KMS-11 (cell line): Measurements from ENCODE around the gene KEAP1.

Source experiments
- H2AFZ ChIP-seq: fragments of 200-600 bp; sonication (generic); 2 replicates; pipeline ENCODE4 v1.6.1; 2016; ENCODE audit warnings: antibody characterized with exemption, mixed run types, low read depth
- H3K27ac ChIP-seq: fragments of 200-600 bp; sonication (generic); 2 replicates; pipeline ENCODE4 v1.6.1; 2016; ENCODE audit warnings: mild to moderate bottlenecking, mixed run types
- H3K27me3 ChIP-seq: fragments of 200-600 bp; sonication (generic); 2 replicates; pipeline ENCODE4 v1.6.1; 2017; ENCODE audit warnings: mild to moderate bottlenecking, low read depth, mixed run types, moderate library complexity; ENCODE audit not compliant: insufficient read depth
- H3K36me3 ChIP-seq: fragments of 200-600 bp; sonication (generic); 2 replicates; pipeline ENCODE4 v1.6.1; 2017; ENCODE audit warnings: mild to moderate bottlenecking, mixed run types; ENCODE audit not compliant: insufficient read depth
- H3K4me1 ChIP-seq: fragments of 200-600 bp; sonication (generic); 2 replicates; pipeline ENCODE4 v1.6.1; 2016; ENCODE audit warnings: mild to moderate bottlenecking, low read depth, mixed run types; ENCODE audit not compliant: poor library complexity, severe bottlenecking
- H3K4me2 ChIP-seq: fragments of 200-600 bp; sonication (generic); 2 replicates; pipeline ENCODE4 v1.7.0; 2016; ENCODE audit warnings: mild to moderate bottlenecking, mixed run types
- H3K4me3 ChIP-seq: fragments of 200-600 bp; sonication (generic); IDR thresholded peaks from 2 replicates; pipeline ENCODE4 v1.6.1; 2017; ENCODE audit warnings: low read depth, low read length, mixed read lengths; ENCODE audit not compliant: insufficient read depth
- H3K79me2 ChIP-seq: fragments of 200-600 bp; sonication (generic); 2 replicates; pipeline ENCODE4 v1.6.1; 2016; ENCODE audit warnings: low read depth, mixed run types; ENCODE audit not compliant: insufficient read depth
- H3K9ac ChIP-seq: fragments of 200-600 bp; sonication (generic); 2 replicates; pipeline ENCODE4 v1.6.1; 2016; ENCODE audit warnings: mild to moderate bottlenecking, mixed run types
- H4K20me1 ChIP-seq: fragments of 200-600 bp; sonication (generic); 2 replicates; pipeline ENCODE4 v1.6.1; 2016; ENCODE audit warnings: mild to moderate bottlenecking, mixed run types; ENCODE audit not compliant: insufficient read depth
- TF ChIP-seq, protein P1 (sequence below): fragments of 200-600 bp; sonication (generic); conservative IDR thresholded peaks from 2 replicates; pipeline ENCODE4 v1.6.1; 2017; ENCODE audit warnings: low read depth, mild to moderate bottlenecking, antibody characterized with exemption, low read length, moderate library complexity, mixed read lengths

KEAP1 gene

DNA sequence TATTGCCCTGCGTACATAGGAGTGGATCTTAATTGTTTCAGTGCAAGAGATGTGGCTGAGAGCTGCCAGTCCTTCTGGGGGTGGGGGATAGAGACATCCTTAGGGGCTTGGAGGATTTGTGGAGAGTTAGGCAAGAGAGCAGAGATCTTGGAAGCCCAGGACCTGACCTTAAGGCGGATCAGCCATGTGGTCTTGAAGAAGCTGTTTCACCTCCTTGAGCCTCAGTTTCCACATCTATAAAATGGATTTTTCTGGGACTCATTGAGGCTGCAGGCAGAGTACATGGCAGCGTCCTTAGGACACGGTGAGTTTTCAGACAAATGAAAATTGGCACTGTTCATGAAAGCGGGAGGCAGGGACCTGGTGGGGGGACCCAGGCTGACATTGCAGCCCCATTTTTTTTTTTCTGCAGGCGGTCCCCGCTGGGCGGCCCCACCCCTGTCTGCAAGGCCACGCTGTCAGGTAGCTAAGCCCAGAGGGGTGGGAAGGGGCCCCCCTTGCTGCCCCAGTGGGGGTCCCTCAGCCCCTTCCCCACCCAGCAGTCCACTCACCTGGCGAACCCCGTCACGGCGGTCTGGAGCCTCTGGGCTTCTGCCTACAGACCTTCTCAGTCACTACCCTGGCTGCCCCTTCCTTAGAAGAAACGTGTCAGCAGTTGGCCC is 52.8 kb downstream of the KEAP1 start:
- Histone ChIP-seq H2AFZ (no peak overlapping the region), H3K79me2 (no peaks in the 10 kb centered on the region), H3K27me3 (no peaks in the 10 kb centered on the region), H3K27ac (no peak overlapping the region), H3K4me3 (no peak overlapping the region), H4K20me1 (no peaks in the 10 kb centered on the region), H3K4me1 (no peaks in the 10 kb centered on the region), H3K9ac (no peak overlapping the region), H3K4me2 (no peak overlapping the region), H3K36me3 (no peaks in the 10 kb centered on the region)
- TF ChIP-seq, protein P1, sequence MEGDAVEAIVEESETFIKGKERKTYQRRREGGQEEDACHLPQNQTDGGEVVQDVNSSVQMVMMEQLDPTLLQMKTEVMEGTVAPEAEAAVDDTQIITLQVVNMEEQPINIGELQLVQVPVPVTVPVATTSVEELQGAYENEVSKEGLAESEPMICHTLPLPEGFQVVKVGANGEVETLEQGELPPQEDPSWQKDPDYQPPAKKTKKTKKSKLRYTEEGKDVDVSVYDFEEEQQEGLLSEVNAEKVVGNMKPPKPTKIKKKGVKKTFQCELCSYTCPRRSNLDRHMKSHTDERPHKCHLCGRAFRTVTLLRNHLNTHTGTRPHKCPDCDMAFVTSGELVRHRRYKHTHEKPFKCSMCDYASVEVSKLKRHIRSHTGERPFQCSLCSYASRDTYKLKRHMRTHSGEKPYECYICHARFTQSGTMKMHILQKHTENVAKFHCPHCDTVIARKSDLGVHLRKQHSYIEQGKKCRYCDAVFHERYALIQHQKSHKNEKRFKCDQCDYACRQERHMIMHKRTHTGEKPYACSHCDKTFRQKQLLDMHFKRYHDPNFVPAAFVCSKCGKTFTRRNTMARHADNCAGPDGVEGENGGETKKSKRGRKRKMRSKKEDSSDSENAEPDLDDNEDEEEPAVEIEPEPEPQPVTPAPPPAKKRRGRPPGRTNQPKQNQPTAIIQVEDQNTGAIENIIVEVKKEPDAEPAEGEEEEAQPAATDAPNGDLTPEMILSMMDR = no peak

- Histone ChIP-seq H3K4me3 (no peak overlapping the region), H3K9ac (no peak overlapping the region), H3K4me1 (no peaks in the 10 kb centered on the region), H3K27me3 (no peaks in the 10 kb centered on the region), H2AFZ (no peak overlapping the region), H3K4me2 (no peak overlapping the region), H3K27ac (no peak overlapping the region), H3K79me2 (no peaks in the 10 kb centered on the region), H4K20me1 (no peaks in the 10 kb centered on the region), H3K36me3 (no peaks in the 10 kb centered on the region)
- TF ChIP-seq, protein P1 = no peak
Observed at GRCh38 chr19:10449037-10449436, 54.1 kb downstream of the KEAP1 start.

- Histone ChIP-seq H3K27ac (no peak overlapping the region), H3K4me1 (peaks cover 6% of the 10 kb centered on the region), H3K79me2 (no peaks in the 10 kb centered on the region), H2AFZ (no peak overlapping the region), H4K20me1 (no peaks in the 10 kb centered on the region), H3K27me3 (no peaks in the 10 kb centered on the region), H3K4me3 (no peak overlapping the region), H3K36me3 (no peaks in the 10 kb centered on the region), H3K9ac (no peak overlapping the region), H3K4me2 (no peak overlapping the region)
- TF ChIP-seq, protein P1 = no peak
Observed at GRCh38 chr19:10442698-10443097, 60.5 kb downstream of the KEAP1 start.

- H3K4me2 ChIP-seq = no peak overlapping the region
- H3K4me3 ChIP-seq = no peak overlapping the region
- H3K79me2 ChIP-seq = no peaks in the 10 kb centered on the region
- TF ChIP-seq, protein P1 = no peak
- no peaks in the 10 kb centered on the region for H3K27me3 ChIP-seq
- no peak overlapping the region for H2AFZ ChIP-seq
- H3K4me1 ChIP-seq = peaks cover 6% of the 10 kb centered on the region
- H3K36me3 ChIP-seq = no peaks in the 10 kb centered on the region
- H4K20me1 ChIP-seq = no peaks in the 10 kb centered on the region
- H3K9ac ChIP-seq = no peak overlapping the region
- no peak overlapping the region for H3K27ac ChIP-seq
Observed at GRCh38 chr19:10439588-10439987, 63.6 kb downstream of the KEAP1 start.
